Psoas muscle (tissue), 8 donors: Measurements from ENCODE around the gene QSOX2. TPM values are rescaled to one million over a fixed set of nuclear protein-coding genes. Genes with fewer than 3 reads are reported as not detected.

Source experiments
- ATAC-seq, 4 donors: fragments of 200-7000 bp; cut with Tn5 transposase; one replicate each; pipeline ENCODE4 v1.9.1; 2020; ENCODE audit warnings: moderate library complexity in 3 of 4, mild to moderate bottlenecking in 2 of 4
- DNase-seq, 2 donors: peaks; one replicate each; pipeline ENCODE4 v3.0.0-alpha.2; 2020
- H3K27ac ChIP-seq: fragments of 200-600 bp; one replicate; pipeline ENCODE4 v1.8.0; 2022
- H3K27me3 ChIP-seq, 3 donors: fragments of 200-600 bp in 1 of 3; one replicate each; pipeline versions ENCODE4 v1.6.1 to v1.8.0; 2013 to 2022; ENCODE audit warnings: low read length in 2 of 3, mild to moderate bottlenecking in 2 of 3, moderate library complexity in 1 of 3; ENCODE audit not compliant: insufficient read depth in 3 of 3
- H3K36me3 ChIP-seq, 2 donors: fragments of 200-600 bp in 1 of 2; one replicate each; pipeline versions ENCODE4 v1.6.1 to v1.8.0; 2013 to 2022; ENCODE audit warnings: low read depth in 1 of 2, mild to moderate bottlenecking in 1 of 2, moderate library complexity in 1 of 2; ENCODE audit not compliant: insufficient read depth in 1 of 2
- H3K4me1 ChIP-seq: fragments of 200-600 bp; one replicate; pipeline ENCODE4 v1.8.0; 2022
- H3K4me3 ChIP-seq: fragments of 200-600 bp; one replicate; pipeline ENCODE4 v1.8.0; 2022; ENCODE audit warnings: mild to moderate bottlenecking
- H3K9me3 ChIP-seq: fragments of 200-600 bp; one replicate; pipeline ENCODE4 v1.8.0; 2022
- CTCF ChIP-seq: fragments of 200-600 bp; IDR thresholded peaks from one replicate; pipeline ENCODE4 v1.8.0; 2022; ENCODE audit warnings: antibody characterized with exemption
- WGBS, 3 donors: extraction: QIAGEN DNeasy Blood & Tissue Kit; methylation state at CpG; one replicate each; pipeline versions ENCODE4 v1.1.6 to v1.1.7; 2013; 5-methylcytosine and 5-hydroxymethylcytosine counted together
- intact Hi-C, 2 donors: fragments of 100-400 bp; cut with DNase I; formaldehyde crosslinking; loops; one replicate each; pipeline versions ENCODE4 v1.11.0 to v1.14.2; 2022
- polyA plus RNA-seq, 3 donors: library from polyadenylated mRNA; stranded (reverse); fragments of 200-250 nt; gene quantifications; one replicate each; pipeline ENCODE4 v1.2.3, GENCODE V29; 2013
- total RNA-seq, 4 donors: library from RNA; stranded (reverse); fragmentation: NEBNext Ultra II Directional in 2 of 4; extraction: Animal tissue kit (Norgen Biotek cat#: 25700) in 2 of 4; gene quantifications; one replicate each; pipeline versions ENCODE4 v1.2.1 to v1.2.4, GENCODE V29; 2021 to 2023
- donor health status: healthy with polysubstance abuse.
- donor health status: DM: no; HTN: no; CAD: no; lungs with moderate emphysema.
- donor health status: Bipolar disorder and iron deficiency.
- donor health status: healthy.
- donor health status: DM: yes; HTN: yes; CAD: no.
- donor health status: DM: no; HTN: no; CAD: no.
- donor health status: DM: no; HTN: no; CAD: no.
- donor health status: DM: yes; HTN: yes; CAD: no.

QSOX2 gene
- total and polyA plus RNA-seq, 7 donors, result 3.6 to 7.5 (median 5.6) TPM

- WGBS, 3 donors, result 89 to 92% (median 90%) methylated on average over 30 to 37 of the region's 37 CpGs
- intact Hi-C loops, result no loop called here
These were observed 28.9 kb downstream of the QSOX2 start for GRCh38 chr9:136216541-136217244.

GRCh38 chr9:136213733-136214132 lies 31.9 kb downstream of the QSOX2 start:
- Histone ChIP-seq H3K27ac (no peak overlapping the region), H3K4me3 (no peak overlapping the region), H3K27me3 (no peaks in the 10 kb centered on the region), H3K4me1 (no peaks in the 10 kb centered on the region), H3K9me3 (no peaks in the 10 kb centered on the region), H3K36me3 (peaks cover 0 to 83% of the 10 kb centered on the region in 2 donors)
- 92 to 97% (median 97%) methylated on average over 9 of the region's 9 CpGs for WGBS, 3 donors
- intact Hi-C loops, result no loop called here
- TF ChIP-seq CTCF, result no peak
- DNase-seq, result no peak
- ATAC-seq, result no peak

More at GRCh38 chr9:136216541-136217244, 28.9 kb downstream of the QSOX2 start:
- Histone ChIP-seq H3K9me3 (no peaks in the 10 kb centered on the region), H3K27me3 (no peaks in the 10 kb centered on the region), H3K36me3 (peaks cover 0 to 83% of the 10 kb centered on the region in 2 donors), H3K4me1 (no peaks in the 10 kb centered on the region), H3K4me3 (no peak overlapping the region), H3K27ac (no peak overlapping the region)
- ATAC-seq (no peak), DNase-seq (no peak)
- no peak for TF ChIP-seq CTCF

GRCh38 chr9:136212345-136212950 lies 33.2 kb downstream of the QSOX2 start:
- Histone ChIP-seq H3K36me3 (peaks cover 0 to 74% of the 10 kb centered on the region in 2 donors), H3K4me1 (no peaks in the 10 kb centered on the region), H3K9me3 (no peaks in the 10 kb centered on the region), H3K27ac (no peak overlapping the region), H3K27me3 (no peaks in the 10 kb centered on the region), H3K4me3 (no peak overlapping the region)
- 88 to 89% (median 89%) methylated on average over 28 of the region's 28 CpGs for WGBS, 3 donors
- intact Hi-C loops, result no loop called here
- ATAC-seq (no peak), DNase-seq (no peak)
- no peak for TF ChIP-seq CTCF

- WGBS, 3 donors, result 79 to 87% (median 84%) methylated on average over 35 of the region's 35 CpGs
- no peaks in the 10 kb centered on the region for H3K9me3 ChIP-seq
- H3K27ac ChIP-seq, result no peak overlapping the region
- no peak overlapping the region for H3K4me3 ChIP-seq
- no peaks in the 10 kb centered on the region for H3K4me1 ChIP-seq
- ATAC-seq, result no peak
- no peak for DNase-seq
- intact Hi-C loops, result no loop called here
- no peak for TF ChIP-seq CTCF
- H3K36me3 ChIP-seq, result peaks cover 0 to 70% of the 10 kb centered on the region in 2 donors
- no peaks in the 10 kb centered on the region for H3K27me3 ChIP-seq
These were observed 33.9 kb downstream of the QSOX2 start for GRCh38 chr9:136211441-136212344.
